Endothelial cell (in vitro differentiated cells): ENCODE data around the gene MDN1. TPM values are rescaled to one million over a fixed set of nuclear protein-coding genes. Genes with fewer than 3 reads are reported as not detected.

ENCODE experiments used
- DNase-seq: peaks from one replicate; pipeline ENCODE4 v3.0.0; 2021; ENCODE audit warnings: low spot score
- H3K27ac Mint-ChIP-seq: one replicate; pipeline ENCODE4 v1.8.0; 2021; ENCODE audit warnings: mixed read lengths, inconsistent platforms; ENCODE audit not compliant: unreplicated experiment
- H3K27me3 Mint-ChIP-seq: one replicate; pipeline ENCODE4 v1.8.0; 2021; ENCODE audit warnings: mild to moderate bottlenecking, moderate library complexity, mixed read lengths, inconsistent platforms; ENCODE audit not compliant: unreplicated experiment
- H3K36me3 Mint-ChIP-seq: one replicate; pipeline ENCODE4 v1.8.0; 2021; ENCODE audit warnings: mild to moderate bottlenecking, low read depth, mixed read lengths, inconsistent platforms; ENCODE audit not compliant: unreplicated experiment
- H3K4me1 Mint-ChIP-seq: one replicate; pipeline ENCODE4 v1.8.0; 2021; ENCODE audit warnings: mild to moderate bottlenecking, mixed read lengths, inconsistent platforms; ENCODE audit not compliant: unreplicated experiment
- H3K4me3 Mint-ChIP-seq: one replicate; pipeline ENCODE4 v1.8.0; 2021; ENCODE audit warnings: mild to moderate bottlenecking, mixed read lengths, inconsistent platforms; ENCODE audit not compliant: unreplicated experiment
- H3K9me3 Mint-ChIP-seq: one replicate; pipeline ENCODE4 v1.8.0; 2021; ENCODE audit warnings: mixed read lengths, inconsistent platforms; ENCODE audit not compliant: unreplicated experiment
- CTCF ChIP-seq: fragments of 200-600 bp; sonication (generic); IDR thresholded peaks from one replicate; pipeline ENCODE4 v1.5.0; 2021; ENCODE audit warnings: antibody characterized with exemption; ENCODE audit not compliant: unreplicated experiment
- total RNA-seq: library from RNA; stranded (reverse); fragmentation: NEBNext Ultra II Directional; extraction: Animal tissue kit (Norgen Biotek cat#: 25700); gene quantifications from one replicate; pipeline ENCODE4 v1.2.1, GENCODE V29; 2021; ENCODE audit not compliant: unreplicated experiment

The MDN1 gene
- total RNA-seq, 1 donor from 2014 or later = 70.0 TPM

GRCh38 chr6:89836639-89837222 lies 17.1 kb upstream of the MDN1 start:
- no peak for TF ChIP-seq CTCF
- Mint-ChIP-seq H3K27me3 (peaks cover 6% of the 10 kb centered on the region), H3K27ac (no peak overlapping the region), H3K4me3 (peak overlapping the region; percentile 8), H3K4me1 (peaks cover 6% of the 10 kb centered on the region), H3K36me3 (peaks cover 17% of the 10 kb centered on the region), H3K9me3 (no peaks in the 10 kb centered on the region)
- no peak for DNase-seq

DNA sequence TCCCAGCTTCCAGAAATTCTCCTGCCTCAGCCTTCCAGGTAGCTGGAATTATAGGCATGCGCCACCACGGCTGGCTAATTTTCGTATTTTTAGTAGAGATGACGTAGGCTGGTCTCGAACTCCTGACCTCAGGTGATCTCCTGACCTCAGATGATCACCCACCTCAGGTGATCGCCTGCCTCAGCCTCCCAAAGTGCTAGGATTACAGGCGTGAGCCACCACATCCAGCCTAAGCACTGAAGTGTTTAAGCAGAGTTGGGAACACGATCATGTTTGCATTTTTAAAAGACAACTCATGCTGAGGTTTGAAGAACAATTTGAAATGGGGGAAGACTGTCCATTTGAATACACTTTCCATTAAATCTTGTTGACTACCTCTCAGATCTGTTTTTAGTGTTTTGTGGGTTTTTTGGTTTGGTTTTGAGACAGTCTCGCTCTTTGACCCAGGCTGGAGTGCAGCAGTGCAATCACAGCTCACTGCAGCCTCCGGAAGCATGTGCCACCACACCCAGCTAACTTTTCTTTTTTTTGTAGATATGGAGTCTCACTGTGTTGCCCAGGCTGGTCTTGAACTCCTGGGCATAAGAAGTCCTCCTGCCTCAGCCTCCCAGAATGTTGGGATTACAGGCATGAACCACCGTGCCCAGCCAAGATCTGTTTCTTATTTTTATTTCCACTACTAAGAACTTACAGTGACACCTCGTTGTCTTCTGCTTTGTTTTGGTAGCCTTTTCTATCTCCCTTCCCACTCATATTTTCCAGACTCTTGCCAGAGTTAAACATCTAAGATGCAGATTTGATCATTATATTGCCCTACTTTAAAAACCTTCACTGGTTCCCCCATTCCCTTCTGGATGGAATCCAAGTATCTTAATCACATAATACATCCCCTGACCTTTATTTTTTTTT lies 15.5 kb upstream of the MDN1 start:
- H3K4me1 Mint-ChIP-seq = peaks cover 8% of the 10 kb centered on the region
- H3K27ac Mint-ChIP-seq = no peak overlapping the region
- H3K27me3 Mint-ChIP-seq = peaks cover 6% of the 10 kb centered on the region
- H3K36me3 Mint-ChIP-seq = peaks cover 20% of the 10 kb centered on the region
- H3K9me3 Mint-ChIP-seq = no peaks in the 10 kb centered on the region
- no peak for TF ChIP-seq CTCF
- H3K4me3 Mint-ChIP-seq = peak overlapping the region; percentile 13
- DNase-seq = no peak

GRCh38 chr6:89830170-89830809 lies 10.7 kb upstream of the MDN1 start:
- Mint-ChIP-seq H3K9me3 (no peaks in the 10 kb centered on the region), H3K4me3 (peak overlapping the region; percentile 99), H3K27ac (peak overlapping the region; percentile 72), H3K36me3 (peaks cover 9% of the 10 kb centered on the region), H3K27me3 (peaks cover 4% of the 10 kb centered on the region), H3K4me1 (peaks cover 15% of the 10 kb centered on the region)
- DNase-seq = no peak
- no peak for TF ChIP-seq CTCF

GRCh38 chr6:89829472-89830169 lies 10.0 kb upstream of the MDN1 start, which contains the start of gene CASP8AP2:
Gene CASP8AP2, plus strand, starts transcription at chr6:89829880.
- DNase-seq = peak; percentile 80
- Mint-ChIP-seq H3K27me3 (peaks cover 4% of the 10 kb centered on the region), H3K36me3 (peaks cover 4% of the 10 kb centered on the region), H3K9me3 (no peaks in the 10 kb centered on the region), H3K27ac (peak within 1 kb of the TSS; percentile 89), H3K4me3 (peak within 1 kb of the TSS; percentile 99), H3K4me1 (peaks cover 15% of the 10 kb centered on the region)
- TF ChIP-seq CTCF = no peak
